Measurements from ENCODE around the gene SLC24A3.

The SLC24A3 gene

DNA sequence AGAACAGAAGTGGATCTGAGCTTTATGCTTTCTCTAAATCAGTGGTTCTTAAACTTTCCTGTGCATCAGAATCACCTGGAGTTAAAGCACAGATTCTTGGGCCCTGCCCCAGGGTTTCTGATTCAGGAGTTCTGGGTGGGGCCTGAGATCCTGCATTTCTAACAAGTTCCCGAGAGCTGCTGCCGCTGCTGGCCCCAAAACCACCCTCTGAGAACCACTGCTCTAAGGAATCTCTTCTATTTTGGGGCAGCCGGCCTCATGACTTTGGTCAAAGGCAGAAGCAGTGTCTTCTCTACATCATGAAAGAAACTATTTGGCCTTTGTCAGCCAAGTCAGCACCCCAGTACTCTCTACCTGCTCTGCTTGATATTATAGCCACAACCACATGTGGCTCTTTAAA, 503.5 kb downstream of the SLC24A3 start:
- TF ChIP-seq, protein P1, sequence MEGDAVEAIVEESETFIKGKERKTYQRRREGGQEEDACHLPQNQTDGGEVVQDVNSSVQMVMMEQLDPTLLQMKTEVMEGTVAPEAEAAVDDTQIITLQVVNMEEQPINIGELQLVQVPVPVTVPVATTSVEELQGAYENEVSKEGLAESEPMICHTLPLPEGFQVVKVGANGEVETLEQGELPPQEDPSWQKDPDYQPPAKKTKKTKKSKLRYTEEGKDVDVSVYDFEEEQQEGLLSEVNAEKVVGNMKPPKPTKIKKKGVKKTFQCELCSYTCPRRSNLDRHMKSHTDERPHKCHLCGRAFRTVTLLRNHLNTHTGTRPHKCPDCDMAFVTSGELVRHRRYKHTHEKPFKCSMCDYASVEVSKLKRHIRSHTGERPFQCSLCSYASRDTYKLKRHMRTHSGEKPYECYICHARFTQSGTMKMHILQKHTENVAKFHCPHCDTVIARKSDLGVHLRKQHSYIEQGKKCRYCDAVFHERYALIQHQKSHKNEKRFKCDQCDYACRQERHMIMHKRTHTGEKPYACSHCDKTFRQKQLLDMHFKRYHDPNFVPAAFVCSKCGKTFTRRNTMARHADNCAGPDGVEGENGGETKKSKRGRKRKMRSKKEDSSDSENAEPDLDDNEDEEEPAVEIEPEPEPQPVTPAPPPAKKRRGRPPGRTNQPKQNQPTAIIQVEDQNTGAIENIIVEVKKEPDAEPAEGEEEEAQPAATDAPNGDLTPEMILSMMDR (IDR thresholded peaks at IDR 0.05; ENCODE audit: low read depth, low read length) = no peak
- H3K4me3 ChIP-seq (replicated peaks in 1 of 2; ENCODE audit: low read depth in 2 of 2, low read length in 2 of 2) = no peak overlapping the region
- no peak for DNase-seq (ENCODE audit: low read depth in 2 of 2)

DNA sequence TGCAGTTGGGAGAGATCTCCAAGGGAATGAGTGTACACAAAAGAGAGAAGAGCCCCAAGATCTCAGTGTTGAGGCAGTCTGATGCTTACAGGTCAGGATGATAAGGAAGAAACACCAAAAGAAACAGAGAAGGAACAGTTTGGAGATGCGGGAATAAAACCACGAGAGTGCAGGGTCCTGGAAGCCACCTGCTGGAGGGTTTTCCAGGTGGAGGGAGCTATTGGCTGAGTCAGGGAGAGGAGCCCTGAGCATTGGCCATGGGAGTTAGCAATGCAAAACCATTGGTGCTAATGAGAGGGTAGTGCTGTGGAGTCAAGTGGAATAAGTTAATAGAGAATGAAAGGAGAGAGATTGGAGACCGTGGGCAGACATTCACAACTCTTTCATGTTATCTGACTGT, 506.4 kb downstream of the SLC24A3 start:
- TF ChIP-seq, protein P1 (IDR thresholded peaks at IDR 0.05; ENCODE audit: low read depth, low read length) = no peak
- H3K4me3 ChIP-seq (replicated peaks in 1 of 2; ENCODE audit: low read depth in 2 of 2, low read length in 2 of 2) = no peak overlapping the region
- no peak for DNase-seq (ENCODE audit: low read depth in 2 of 2)

DNA sequence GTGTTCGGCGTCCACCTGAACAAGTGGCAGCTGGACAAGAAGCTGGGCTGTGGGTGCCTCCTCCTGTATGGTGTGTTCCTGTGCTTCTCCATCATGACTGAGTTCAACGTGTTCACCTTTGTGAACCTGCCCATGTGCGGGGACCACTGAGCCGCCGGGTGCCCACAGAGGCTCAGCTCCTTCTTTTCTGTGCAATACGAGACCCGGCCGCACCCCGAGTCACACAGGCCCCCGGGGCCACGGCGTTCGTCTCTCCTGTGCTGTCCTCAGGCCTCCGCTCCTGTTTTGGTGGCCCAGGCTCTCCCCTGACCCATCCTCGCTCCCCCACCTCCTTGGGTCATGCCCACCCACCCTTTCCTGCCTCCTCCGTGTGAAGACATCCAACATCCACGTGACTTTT, 508.5 kb downstream of the SLC24A3 start:
- TF ChIP-seq, protein P1 (IDR thresholded peaks at IDR 0.05; ENCODE audit: low read depth, low read length) = no peak
- no peak for DNase-seq (ENCODE audit: low read depth in 2 of 2)
- no peak overlapping the region for H3K4me3 ChIP-seq (replicated peaks in 1 of 2; ENCODE audit: low read depth in 2 of 2, low read length in 2 of 2)

DNA sequence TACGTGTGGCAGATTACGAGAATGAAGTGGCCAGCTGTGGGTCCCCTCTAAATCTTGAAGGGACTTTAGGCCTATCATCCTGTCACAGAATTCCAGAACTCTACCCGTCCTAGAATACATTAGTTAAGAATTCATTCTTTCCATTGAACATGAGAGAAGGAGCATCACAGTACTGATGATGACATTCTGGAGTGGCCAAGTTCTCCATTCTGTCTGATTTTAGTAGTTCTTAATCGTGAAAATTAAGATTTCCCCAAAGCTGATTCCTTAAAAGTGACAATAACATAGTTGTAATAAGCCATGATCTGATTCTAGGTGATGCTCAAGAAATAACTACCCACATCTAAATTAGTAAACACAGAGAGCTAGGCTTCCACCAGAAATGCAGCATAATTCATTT, 510.6 kb downstream of the SLC24A3 start:
- no peak overlapping the region for H3K4me3 ChIP-seq (replicated peaks in 1 of 2; ENCODE audit: low read depth in 2 of 2, low read length in 2 of 2)
- TF ChIP-seq, protein P1 (IDR thresholded peaks at IDR 0.05; ENCODE audit: low read depth, low read length) = no peak
- DNase-seq (ENCODE audit: low read depth in 2 of 2) = no peak

DNA sequence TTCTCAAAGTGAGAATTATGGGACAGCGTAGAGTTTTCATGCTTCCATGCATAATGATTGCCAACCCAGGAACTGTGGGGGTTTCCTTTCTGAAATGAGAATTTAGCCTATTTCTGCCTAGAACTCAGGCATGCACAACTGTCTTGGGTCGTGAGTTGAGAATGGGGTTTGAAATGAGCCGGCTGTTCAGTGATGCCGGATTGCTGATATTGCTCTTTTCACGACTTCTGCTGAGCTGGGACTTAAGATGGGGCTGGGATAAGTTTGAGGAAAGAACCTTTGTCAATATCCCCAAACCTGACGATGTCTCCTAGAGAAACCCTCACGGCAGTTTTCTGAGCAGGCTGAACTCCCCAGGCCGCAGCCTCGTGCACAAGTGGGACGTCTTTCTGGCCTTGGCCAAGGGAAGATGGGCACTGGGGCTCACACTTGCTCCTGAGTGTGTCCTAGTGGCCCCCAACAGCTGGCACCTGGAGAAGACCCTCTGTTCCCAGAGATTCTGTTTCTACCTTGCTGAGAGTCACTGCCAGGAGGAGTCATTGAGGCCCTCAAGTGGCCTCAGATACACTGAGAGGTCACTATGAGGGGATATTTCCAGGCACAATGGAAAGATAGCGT, 511.5 kb downstream of the SLC24A3 start:
- TF ChIP-seq, protein P1 (IDR thresholded peaks at IDR 0.05; ENCODE audit: low read depth, low read length) = no peak
- no peak overlapping the region for H3K4me3 ChIP-seq (replicated peaks in 1 of 2; ENCODE audit: low read depth in 2 of 2, low read length in 2 of 2)
- no peak for DNase-seq (ENCODE audit: low read depth in 2 of 2)

DNA sequence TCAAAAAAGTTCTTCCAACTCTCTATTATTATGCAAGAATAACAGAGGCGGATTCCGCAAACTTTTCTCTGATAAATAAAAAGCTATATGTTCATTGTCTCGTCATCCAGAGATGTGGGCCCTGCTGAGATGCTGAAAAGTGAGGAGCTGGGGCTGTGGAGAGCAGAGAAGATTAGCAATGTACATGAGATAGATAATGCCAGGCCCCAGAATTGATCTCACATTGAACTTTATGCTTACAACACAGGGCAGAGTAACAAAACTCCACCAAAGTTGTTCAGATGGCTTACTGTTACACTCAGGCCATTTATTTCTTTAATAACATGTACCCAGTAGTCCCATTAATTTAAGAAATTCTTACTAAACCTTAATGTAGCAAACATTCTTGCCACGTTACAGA, 512.9 kb downstream of the SLC24A3 start:
- H3K4me3 ChIP-seq (replicated peaks in 1 of 2; ENCODE audit: low read depth in 2 of 2, low read length in 2 of 2) = no peak overlapping the region
- TF ChIP-seq, protein P1 (IDR thresholded peaks at IDR 0.05; ENCODE audit: low read depth, low read length) = no peak
- DNase-seq (ENCODE audit: low read depth in 2 of 2) = no peak

Measured in cardiac fibroblast (primary cell).